ENCODE results near the gene FUBP3.

- TF ChIP-seq CTCF (IDR thresholded peaks at IDR 0.05): no peak
- no peak for TF ChIP-seq POLR2A (IDR thresholded peaks at IDR 0.05)
- TF ChIP-seq EP300 (IDR thresholded peaks at IDR 0.05): no peak
Observed at GRCh38 chr9:130555968-130556367, 23.4 kb upstream of the FUBP3 start.

Measured in tibial nerve (tissue), 4 donors.